Lung (tissue), 12 donors: ENCODE measurements around the gene RPL27. TPM values are rescaled to one million over a fixed set of nuclear protein-coding genes. Genes with fewer than 3 reads are reported as not detected.
A peak's percentile ranks its signal among the peaks of the same experiment; 100 is the strongest.

Experiments
- ATAC-seq: fragments of 200-7000 bp; cut with Tn5 transposase; one replicate; pipeline ENCODE4 v1.9.1; 2020; ENCODE audit warnings: moderate number of reproducible peaks; ENCODE audit not compliant: insufficient read depth, low FRiP score
- DNase-seq, 3 donors: peaks; one replicate each; pipeline ENCODE4 v3.0.0-alpha.2; 2013 to 2017
- H3K27ac ChIP-seq, 2 donors: one replicate each; pipeline ENCODE4 v1.5.1; 2013; ENCODE audit warnings: mild to moderate bottlenecking in 2 of 2, moderate library complexity in 2 of 2, control low read depth in 1 of 2, inconsistent platforms in 1 of 2, low read depth in 1 of 2, low read length in 1 of 2
- H3K27me3 ChIP-seq, 3 donors: one replicate each; pipeline ENCODE4 v1.5.1; 2013; ENCODE audit warnings: low read length in 2 of 3; ENCODE audit not compliant: control insufficient read depth in 3 of 3, insufficient read depth in 3 of 3
- H3K36me3 ChIP-seq, 4 donors: one replicate each; pipeline ENCODE4 v1.5.1; 2013; ENCODE audit warnings: low read length in 4 of 4, mild to moderate bottlenecking in 1 of 4, moderate library complexity in 1 of 4; ENCODE audit not compliant: control insufficient read depth in 4 of 4, insufficient read depth in 4 of 4
- H3K4me1 ChIP-seq, 5 donors: one replicate each; pipeline ENCODE4 v1.5.1; 2013; ENCODE audit warnings: low read length in 5 of 5, mild to moderate bottlenecking in 2 of 5, moderate library complexity in 1 of 5; ENCODE audit not compliant: control insufficient read depth in 5 of 5, insufficient read depth in 5 of 5
- H3K4me3 ChIP-seq: one replicate; pipeline ENCODE4 v1.5.1; 2013; ENCODE audit warnings: mild to moderate bottlenecking, control low read depth, moderate library complexity
- H3K9ac ChIP-seq, 2 donors: one replicate each; pipeline ENCODE4 v1.5.1; 2013; ENCODE audit warnings: low read length in 2 of 2, control low read depth in 1 of 2; ENCODE audit not compliant: insufficient read depth in 1 of 2
- H3K9me3 ChIP-seq, 4 donors: one replicate each; pipeline ENCODE4 v1.5.1; 2013; ENCODE audit warnings: low read length in 3 of 4, mild to moderate bottlenecking in 1 of 4, moderate library complexity in 1 of 4; ENCODE audit not compliant: control insufficient read depth in 4 of 4, insufficient read depth in 3 of 4
- WGBS, 2 donors: extraction: QIAGEN DNeasy Blood & Tissue Kit; methylation state at CpG; one replicate each; pipeline ENCODE4 v1.1.7; 2013; 5-methylcytosine and 5-hydroxymethylcytosine counted together
- polyA plus RNA-seq, 2 donors: library from polyadenylated mRNA; stranded (reverse); fragments of 200-250 nt; gene quantifications; one replicate each; pipeline ENCODE4 v1.2.1, GENCODE V29; 2013
- total RNA-seq, 2 donors: library from RNA; depleted of rRNA in 1 of 2; stranded (reverse); fragments of >200 nt in 1 of 2; gene quantifications; one replicate each; pipeline ENCODE4 v1.2.1, GENCODE V29; 2014 to 2021
- TF ChIP-seq, protein P1 (sequence below): IDR thresholded peaks from 2 replicates; pipeline ENCODE4 v1.5.1; 2012; ENCODE audit warnings: mild to moderate bottlenecking; ENCODE audit errors: control extremely low read depth, extremely low read depth
- donor health status: control.
- donor health status: control.
- donor health status: Bipolar disorder and iron deficiency.
- donor health status: healthy.
- donor health status: DM: yes; HTN: yes; CAD: no.

Gene RPL27
- total and polyA plus RNA-seq, 4 donors = 665 to 3,245 (median 1,584) TPM

DNA sequence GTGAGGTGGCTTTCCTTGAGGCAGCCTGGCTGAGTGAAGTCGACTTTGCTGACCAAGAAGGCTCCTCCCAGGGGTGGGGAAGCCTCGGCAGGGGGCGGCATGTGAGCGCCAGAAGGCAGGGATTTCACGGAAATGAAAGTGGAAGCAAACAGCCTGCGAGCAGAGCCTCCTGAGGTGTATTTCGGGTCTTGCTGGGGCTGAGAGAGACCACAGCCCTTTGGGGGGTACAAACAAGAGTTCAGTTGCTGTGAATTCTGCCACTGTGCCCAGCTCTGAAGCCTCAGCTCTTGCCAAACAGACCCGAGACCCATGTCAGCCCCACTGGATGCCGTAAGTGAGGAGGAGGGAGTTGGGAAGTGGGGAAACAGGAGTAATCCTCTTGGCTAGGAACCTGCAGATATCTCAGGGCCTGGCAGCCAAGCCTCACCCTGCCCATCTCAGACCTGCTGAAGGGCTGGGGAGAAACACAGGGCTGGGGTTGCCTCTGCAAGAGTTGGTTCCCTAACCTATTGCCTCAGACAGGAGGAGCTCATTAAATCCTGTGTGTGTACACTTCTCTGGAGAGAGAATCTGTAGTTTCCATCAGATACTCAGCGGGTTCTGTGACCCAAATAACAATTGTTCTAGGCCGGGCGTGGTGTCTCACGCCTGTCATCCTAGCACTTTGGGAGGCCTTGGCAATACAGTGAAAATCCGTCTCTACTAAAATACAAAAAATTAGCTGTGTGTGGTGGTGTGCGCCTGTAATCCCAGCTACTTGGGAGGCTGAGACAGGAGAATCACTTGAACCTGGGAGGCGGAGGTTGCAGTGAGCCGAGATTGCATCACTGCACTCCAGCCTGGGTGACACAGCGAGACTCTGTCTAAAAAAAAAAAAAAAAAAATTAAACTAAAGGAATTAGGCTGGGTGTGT is 8.7 kb downstream of the RPL27 start, which contains the start of gene IFI35:
Gene IFI35 (plus strand): TSS at position 146 of the 913 bp plus-strand sequence. CDS start 164 bp downstream, at position 310.
- H3K4me1 ChIP-seq = peaks cover 0 to 4% (median 0%) of the 10 kb centered on the region in 5 donors
- WGBS, 2 donors = 19 to 25% methylated on average over 18 of the region's 18 CpGs
- peak; percentile 89 for ATAC-seq
- H3K36me3 ChIP-seq = peaks cover 3 to 14% (median 7%) of the 10 kb centered on the region in 4 donors
- peak within 1 kb of the TSS; percentile 81 to 99 for H3K9ac ChIP-seq
- no peaks in the 10 kb centered on the region for H3K27me3 ChIP-seq
- peak; percentile 89 to 91 (median 91) for DNase-seq
- H3K4me3 ChIP-seq = peak within 1 kb of the TSS; percentile 82
- TF ChIP-seq, protein P1, sequence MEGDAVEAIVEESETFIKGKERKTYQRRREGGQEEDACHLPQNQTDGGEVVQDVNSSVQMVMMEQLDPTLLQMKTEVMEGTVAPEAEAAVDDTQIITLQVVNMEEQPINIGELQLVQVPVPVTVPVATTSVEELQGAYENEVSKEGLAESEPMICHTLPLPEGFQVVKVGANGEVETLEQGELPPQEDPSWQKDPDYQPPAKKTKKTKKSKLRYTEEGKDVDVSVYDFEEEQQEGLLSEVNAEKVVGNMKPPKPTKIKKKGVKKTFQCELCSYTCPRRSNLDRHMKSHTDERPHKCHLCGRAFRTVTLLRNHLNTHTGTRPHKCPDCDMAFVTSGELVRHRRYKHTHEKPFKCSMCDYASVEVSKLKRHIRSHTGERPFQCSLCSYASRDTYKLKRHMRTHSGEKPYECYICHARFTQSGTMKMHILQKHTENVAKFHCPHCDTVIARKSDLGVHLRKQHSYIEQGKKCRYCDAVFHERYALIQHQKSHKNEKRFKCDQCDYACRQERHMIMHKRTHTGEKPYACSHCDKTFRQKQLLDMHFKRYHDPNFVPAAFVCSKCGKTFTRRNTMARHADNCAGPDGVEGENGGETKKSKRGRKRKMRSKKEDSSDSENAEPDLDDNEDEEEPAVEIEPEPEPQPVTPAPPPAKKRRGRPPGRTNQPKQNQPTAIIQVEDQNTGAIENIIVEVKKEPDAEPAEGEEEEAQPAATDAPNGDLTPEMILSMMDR = peak; percentile 51
- H3K27ac ChIP-seq = peak within 1 kb of the TSS; percentile 88 to 99
- H3K9me3 ChIP-seq = no peaks in the 10 kb centered on the region

DNA sequence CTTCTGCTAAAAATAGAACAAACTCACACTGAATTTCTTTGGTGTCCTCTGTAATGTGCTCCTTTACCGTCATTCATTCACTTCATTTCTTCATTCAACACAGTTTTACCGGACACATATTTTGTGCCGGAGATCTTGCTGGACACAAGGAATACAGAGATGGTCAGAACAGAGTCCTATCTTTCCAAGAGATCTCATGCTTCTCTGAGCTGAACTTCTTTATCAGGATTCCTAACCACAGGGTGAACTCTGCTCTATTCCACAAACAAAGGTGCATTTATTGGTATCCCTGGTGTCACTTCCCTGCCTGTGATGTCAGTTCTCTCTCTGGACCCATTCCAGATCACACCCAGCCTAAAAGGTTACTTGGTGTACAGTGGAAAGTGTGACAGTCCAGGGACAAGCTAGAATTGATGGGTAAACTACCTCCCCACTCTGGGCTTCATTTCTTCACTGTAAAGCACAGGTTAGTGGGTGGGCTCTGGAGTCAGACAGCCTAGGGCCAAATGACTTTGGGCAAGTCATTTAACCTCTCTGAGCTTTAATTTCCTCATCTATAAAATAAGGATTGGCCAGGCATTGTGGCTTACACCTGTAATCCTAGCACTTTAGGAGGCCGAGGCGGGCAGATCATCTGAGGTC is 12.6 kb downstream of the RPL27 start:
- no peak for ATAC-seq
- peaks cover 0 to 27% (median 5%) of the 10 kb centered on the region in 4 donors for H3K36me3 ChIP-seq
- no peak overlapping the region for H3K9ac ChIP-seq
- 92 to 93% methylated on average over 5 of the region's 5 CpGs for WGBS, 2 donors
- H3K4me1 ChIP-seq = peaks cover 0 to 16% (median 0%) of the 10 kb centered on the region in 5 donors
- H3K27ac ChIP-seq = no peak overlapping the region
- no peaks in the 10 kb centered on the region for H3K27me3 ChIP-seq
- no peak overlapping the region for H3K4me3 ChIP-seq
- TF ChIP-seq, protein P1 = no peak
- H3K9me3 ChIP-seq = no peaks in the 10 kb centered on the region
- no peak for DNase-seq

DNA sequence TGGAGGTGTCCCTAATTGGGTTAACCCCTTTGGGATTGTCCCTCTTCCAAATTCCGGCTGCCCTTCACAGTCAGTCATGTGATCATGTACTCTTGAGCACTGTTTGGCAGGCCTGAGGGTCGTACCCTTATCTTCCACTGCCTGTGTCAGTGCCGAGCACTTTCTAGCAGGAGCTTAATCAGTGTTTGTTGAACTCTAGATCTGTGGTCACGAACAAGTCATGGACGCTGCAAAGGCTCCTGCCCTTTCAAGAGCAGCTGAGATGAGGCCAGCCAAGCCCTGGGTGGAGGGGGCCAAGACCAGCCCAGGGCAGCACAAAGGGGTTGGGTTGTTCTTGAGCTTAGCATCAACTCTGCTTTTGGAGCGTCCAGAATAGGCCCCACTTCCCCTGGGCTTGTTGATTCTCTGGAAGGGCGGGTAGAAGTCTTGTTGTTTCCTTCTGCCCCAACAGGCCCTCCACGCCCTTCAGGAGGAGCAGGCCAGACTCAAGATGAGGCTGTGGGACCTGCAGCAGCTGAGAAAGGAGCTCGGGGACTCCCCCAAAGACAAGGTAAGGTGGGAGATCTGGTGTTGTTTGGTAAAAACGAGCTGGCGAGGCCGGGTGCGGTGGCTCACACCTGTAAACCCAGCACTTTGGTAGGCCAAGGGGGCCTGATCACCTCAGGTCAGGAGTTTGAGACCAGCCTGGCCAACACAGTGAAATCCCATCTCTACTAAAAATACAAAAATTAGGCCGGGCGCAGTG is 13.7 kb downstream of the RPL27 start:
- TF ChIP-seq, protein P1 = no peak
- peak overlapping the region in 1 of 2 donors; percentile 15 for H3K27ac ChIP-seq
- H3K4me1 ChIP-seq = peaks cover 0 to 24% (median 0%) of the 10 kb centered on the region in 5 donors

More for the DNA sequence above, 13.7 kb downstream of the RPL27 start:
- no peaks in the 10 kb centered on the region for H3K27me3 ChIP-seq
- H3K4me3 ChIP-seq = no peak overlapping the region
- H3K9ac ChIP-seq = no peak overlapping the region
- H3K9me3 ChIP-seq = no peaks in the 10 kb centered on the region
- DNase-seq (no peak), ATAC-seq (no peak)
- WGBS, 2 donors = 78 to 86% methylated on average over 15 of the region's 15 CpGs
- peaks cover 0 to 32% (median 5%) of the 10 kb centered on the region in 4 donors for H3K36me3 ChIP-seq
